ENCODE data around the gene LMO7. TPM values are rescaled to one million over a fixed set of nuclear protein-coding genes. Genes with fewer than 3 reads are reported as not detected.

LMO7 gene
- total and polyA plus RNA-seq, 2 of the 4 experiments (the other 2 are of a cell fraction), result 266 to 367 TPM

DNA sequence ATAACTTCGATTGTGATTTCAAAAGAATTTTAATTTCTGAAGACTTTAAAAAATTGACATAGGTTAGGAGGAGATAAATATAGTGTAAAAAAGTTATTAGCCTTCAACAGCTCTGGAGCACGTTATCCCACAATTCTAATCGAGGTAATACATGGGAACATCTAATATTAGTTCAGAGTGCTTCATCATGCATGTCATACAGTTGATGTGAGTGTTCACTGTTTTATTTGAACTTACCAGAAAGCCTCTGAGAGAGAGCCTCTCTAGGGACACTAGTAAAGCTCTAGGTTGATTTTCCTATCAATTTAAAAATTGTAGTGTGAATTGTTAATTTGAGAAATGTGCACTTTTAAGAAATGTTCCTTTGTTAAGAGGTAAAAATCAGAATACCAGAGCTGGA lies 140.4 kb downstream of the LMO7 start:
- Histone ChIP-seq H2BK15ac (ENCODE audit: low read depth, low read length) (no peak overlapping the region), H3K18ac (ENCODE audit: low read depth, low read length) (peak overlapping the region; percentile 76; the same call in 1 of the 2 replicates), H3K4me1 (ENCODE audit: control insufficient read depth, insufficient read depth, low read length) (peaks cover 13% of the 10 kb centered on the region), H3K27ac (ENCODE audit: insufficient read depth, low read length) (peak overlapping the region; percentile 40; the same call in 1 of the 2 replicates), H3K14ac (replicated peaks; ENCODE audit: low read depth, low read length) (no peak overlapping the region), H3K4me2 (ENCODE audit: low read depth, low read length) (no peak overlapping the region), H2BK5ac (ENCODE audit: low read depth, low read length, poor library complexity, severe bottlenecking) (peak overlapping the region; percentile 22), H3K9ac (ENCODE audit: low read depth, low read length) (no peak overlapping the region), H3K79me1 (ENCODE audit: low read depth in 1 of 2, low read length in 2 of 2) (peaks cover 31 to 51% of the 10 kb centered on the region in 2 experiments), H3K9me3 (ENCODE audit: control insufficient read depth, insufficient read depth, low read length) (no peaks in the 10 kb centered on the region), H4K91ac (ENCODE audit: insufficient read depth, low read depth, low read length) (no peak overlapping the region), H4K20me1 (ENCODE audit: insufficient read depth, low read length) (peaks cover 39% of the 10 kb centered on the region; the same call in 1 of the 2 replicates), H2BK20ac (ENCODE audit: low read depth, low read length) (no peak overlapping the region), H2BK120ac (ENCODE audit: low read depth, low read length) (no peak overlapping the region), H4K5ac (ENCODE audit: low read depth, low read length) (peak overlapping the region; percentile 87), H2AFZ (replicated peaks; ENCODE audit: low read length, poor library complexity) (no peak overlapping the region), H3K4me3 (ENCODE audit: insufficient read depth, low read depth, low read length) (no peak overlapping the region), H2AK5ac (ENCODE audit: low read depth, low read length) (no peak overlapping the region; the same call in 1 of the 2 replicates), H2AK9ac (replicated peaks; ENCODE audit: low read depth, low read length, poor library complexity) (no peak overlapping the region), H3K56ac (ENCODE audit: extremely low read depth, insufficient read depth, low read length) (no peak overlapping the region), H3K9me1 (ENCODE audit: insufficient read depth, low read length) (no peaks in the 10 kb centered on the region; the same call in 1 of the 2 replicates), H3K23ac (ENCODE audit: low read depth, low read length) (no peak overlapping the region), H4K8ac (ENCODE audit: low read depth in 2 of 2, low read length in 2 of 2) (no peak overlapping the region), H3K36me3 (ENCODE audit: control insufficient read depth, insufficient read depth, low read length) (peaks cover 3% of the 10 kb centered on the region), H3K27me3 (ENCODE audit: control insufficient read depth, insufficient read depth, low read length) (no peaks in the 10 kb centered on the region), H3K4ac (ENCODE audit: low read depth, low read length) (no peak overlapping the region)
- POLR2A ChIA-PET (ENCODE audit: unreplicated experiment), result no interaction called here
- no peak for TF ChIP-seq FOS (IDR thresholded peaks at IDR 0.05; ENCODE audit: low read depth, low read length)
- CTCF ChIA-PET, result no interaction called here
- in situ Hi-C loops (cut with MboI; ENCODE audit: low sequenced_read_pairs), result no loop called here
- DNase-seq (no peak), ATAC-seq (ENCODE audit: low read depth) (no peak)
- dilution Hi-C loops (cut with HindIII; ENCODE audit: low sequenced_read_pairs, unreplicated experiment), result no loop called here
- no TSS peak for BruUV-seq (replicated peaks)
- WGBS, 2 experiments (ENCODE audit: extremely low coverage in 2 of 2, insufficient read length in 1 of 2), result 92% methylated on average over 2 of the region's 3 CpGs; no CpG with 5 or more reads in 1 of the 2 experiments
- intact Hi-C loops (cut with micrococcal nuclease), result no loop called here
